Dendritic cell treated with granulocyte-macrophage colony-stimulating factor and Interleukin-4, amounts not matched to agents 40 ng/mL and 50 ng/mL, for 4 days (primary cell): ENCODE data around the gene GPR162.

Source experiments
- H3K27ac Mint-ChIP-seq: one replicate; pipeline ENCODE4 v1.8.0; 2022; ENCODE audit warnings: mild to moderate bottlenecking, mixed read lengths
- H3K27me3 Mint-ChIP-seq: one replicate; pipeline ENCODE4 v1.8.0; 2022; ENCODE audit warnings: mild to moderate bottlenecking, mixed read lengths
- H3K36me3 Mint-ChIP-seq: one replicate; pipeline ENCODE4 v1.8.0; 2022; ENCODE audit warnings: low read depth, mixed read lengths
- H3K4me1 Mint-ChIP-seq: one replicate; pipeline ENCODE4 v1.8.0; 2022; ENCODE audit warnings: low read depth, mixed read lengths
- H3K4me3 Mint-ChIP-seq: one replicate; pipeline ENCODE4 v1.8.0; 2022; ENCODE audit warnings: mild to moderate bottlenecking, moderate library complexity, mixed read lengths
- H3K9me3 Mint-ChIP-seq: one replicate; pipeline ENCODE4 v1.8.0; 2022; ENCODE audit warnings: mixed read lengths
- intact Hi-C: fragments of 100-400 bp; cut with micrococcal nuclease; formaldehyde crosslinking; loops from one replicate; pipeline ENCODE4 v1.15.0; 2022

Gene GPR162

GRCh38 chr12:6840761-6841515 is 19.3 kb downstream of the GPR162 start, which contains the start of gene GNB3:
Gene GNB3 (plus strand): TSS chr12:6840925. CDS start chr12:6841288, 363 bp downstream.
- Mint-ChIP-seq H3K4me1 (peaks cover 6% of the 10 kb centered on the region), H3K9me3 (no peaks in the 10 kb centered on the region), H3K36me3 (no peaks in the 10 kb centered on the region), H3K27me3 (peaks cover 10% of the 10 kb centered on the region), H3K27ac (no peak within 1 kb of the TSS), H3K4me3 (no peak within 1 kb of the TSS)
- intact Hi-C loops = no loop called here

DNA sequence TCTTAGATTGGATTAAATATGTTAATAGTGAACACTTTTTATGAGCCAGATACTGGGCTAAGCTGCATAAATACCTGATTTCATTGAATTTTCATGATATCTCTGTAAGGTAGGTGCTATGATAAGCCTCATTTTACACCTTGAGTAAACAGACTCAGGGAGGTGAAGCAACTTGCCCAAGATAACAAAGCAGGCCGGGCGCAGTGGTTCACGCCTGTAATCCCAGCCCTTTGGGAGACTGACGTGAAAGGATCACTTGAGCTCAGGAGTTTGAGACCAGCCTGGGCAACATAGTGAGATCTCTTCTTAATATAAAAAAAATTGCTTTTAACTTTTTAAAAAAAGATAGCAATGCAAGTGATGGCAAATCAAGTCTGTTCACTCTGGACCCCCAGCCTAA is 20.5 kb downstream of the GPR162 start:
- H3K27me3 Mint-ChIP-seq = peaks cover 10% of the 10 kb centered on the region

GRCh38 chr12:6843118-6843902 is 21.7 kb downstream of the GPR162 start:
- Mint-ChIP-seq H3K27me3 (peaks cover 10% of the 10 kb centered on the region), H3K9me3 (no peaks in the 10 kb centered on the region), H3K4me1 (peaks cover 16% of the 10 kb centered on the region), H3K27ac (no peak overlapping the region), H3K4me3 (no peak overlapping the region), H3K36me3 (no peaks in the 10 kb centered on the region)
- intact Hi-C loops = no loop called here

More for the DNA sequence above, 20.5 kb downstream of the GPR162 start:
- intact Hi-C loops = no loop called here
- H3K4me3 Mint-ChIP-seq = no peak overlapping the region
- no peak overlapping the region for H3K27ac Mint-ChIP-seq
- H3K9me3 Mint-ChIP-seq = no peaks in the 10 kb centered on the region
- H3K4me1 Mint-ChIP-seq = peaks cover 17% of the 10 kb centered on the region
- H3K36me3 Mint-ChIP-seq = no peaks in the 10 kb centered on the region

DNA sequence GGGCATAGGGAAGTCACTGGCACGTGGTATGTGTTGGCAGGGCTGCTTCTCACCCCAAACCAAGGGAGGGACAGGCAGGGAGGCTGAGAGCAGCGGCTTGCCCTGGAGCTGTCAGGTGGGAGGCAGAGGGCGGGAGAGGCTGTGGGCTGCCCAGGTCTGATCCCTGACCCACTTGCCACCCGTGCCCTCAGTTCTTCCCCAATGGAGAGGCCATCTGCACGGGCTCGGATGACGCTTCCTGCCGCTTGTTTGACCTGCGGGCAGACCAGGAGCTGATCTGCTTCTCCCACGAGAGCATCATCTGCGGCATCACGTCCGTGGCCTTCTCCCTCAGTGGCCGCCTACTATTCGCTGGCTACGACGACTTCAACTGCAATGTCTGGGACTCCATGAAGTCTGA is 23.8 kb downstream of the GPR162 start:
- H3K9me3 Mint-ChIP-seq = no peaks in the 10 kb centered on the region

GRCh38 chr12:6846316-6846869 is 24.8 kb downstream of the GPR162 start:
- Mint-ChIP-seq H3K36me3 (peaks cover under 1% of the 10 kb centered on the region), H3K27me3 (peaks cover 10% of the 10 kb centered on the region), H3K27ac (no peak overlapping the region), H3K4me3 (no peak overlapping the region), H3K9me3 (no peaks in the 10 kb centered on the region), H3K4me1 (peaks cover 28% of the 10 kb centered on the region)
- intact Hi-C loops = no loop called here

More for the DNA sequence above, 23.8 kb downstream of the GPR162 start:
- Mint-ChIP-seq H3K4me3 (no peak overlapping the region), H3K27me3 (peaks cover 10% of the 10 kb centered on the region), H3K27ac (no peak overlapping the region), H3K4me1 (peaks cover 24% of the 10 kb centered on the region), H3K36me3 (no peaks in the 10 kb centered on the region)
- intact Hi-C loops = no loop called here

GRCh38 chr12:6847676-6848075 is 26.1 kb downstream of the GPR162 start:
- Mint-ChIP-seq H3K27ac (peak overlapping the region; percentile 16), H3K4me1 (peaks cover 29% of the 10 kb centered on the region), H3K4me3 (no peak overlapping the region), H3K9me3 (no peaks in the 10 kb centered on the region), H3K36me3 (peaks cover 13% of the 10 kb centered on the region), H3K27me3 (peaks cover 8% of the 10 kb centered on the region)
- intact Hi-C loops = no loop called here

DNA sequence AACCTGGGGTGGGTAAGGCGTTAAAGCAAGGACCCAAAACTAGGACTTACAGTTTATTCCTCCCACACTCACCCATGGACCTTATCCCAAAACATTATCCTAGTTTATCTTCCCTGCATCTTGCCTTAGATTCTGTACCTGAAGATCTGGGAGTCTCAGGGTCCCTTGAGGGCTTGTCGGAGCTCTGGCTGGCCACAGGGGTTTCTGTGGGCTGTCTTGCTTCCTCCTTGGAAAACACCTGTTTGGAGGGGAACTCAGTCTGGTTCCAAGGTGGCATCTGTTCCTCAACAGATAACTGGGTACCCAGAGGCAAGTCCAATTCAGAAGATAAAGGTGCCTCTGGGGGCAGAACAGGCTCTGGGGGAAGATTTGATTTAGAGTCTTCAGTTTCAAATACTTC is 27.8 kb downstream of the GPR162 start:
- Mint-ChIP-seq H3K27ac (no peak overlapping the region), H3K36me3 (peaks cover 23% of the 10 kb centered on the region), H3K4me1 (peaks cover 46% of the 10 kb centered on the region), H3K27me3 (no peaks in the 10 kb centered on the region), H3K9me3 (no peaks in the 10 kb centered on the region), H3K4me3 (no peak overlapping the region)
- intact Hi-C loops = no loop called here

DNA sequence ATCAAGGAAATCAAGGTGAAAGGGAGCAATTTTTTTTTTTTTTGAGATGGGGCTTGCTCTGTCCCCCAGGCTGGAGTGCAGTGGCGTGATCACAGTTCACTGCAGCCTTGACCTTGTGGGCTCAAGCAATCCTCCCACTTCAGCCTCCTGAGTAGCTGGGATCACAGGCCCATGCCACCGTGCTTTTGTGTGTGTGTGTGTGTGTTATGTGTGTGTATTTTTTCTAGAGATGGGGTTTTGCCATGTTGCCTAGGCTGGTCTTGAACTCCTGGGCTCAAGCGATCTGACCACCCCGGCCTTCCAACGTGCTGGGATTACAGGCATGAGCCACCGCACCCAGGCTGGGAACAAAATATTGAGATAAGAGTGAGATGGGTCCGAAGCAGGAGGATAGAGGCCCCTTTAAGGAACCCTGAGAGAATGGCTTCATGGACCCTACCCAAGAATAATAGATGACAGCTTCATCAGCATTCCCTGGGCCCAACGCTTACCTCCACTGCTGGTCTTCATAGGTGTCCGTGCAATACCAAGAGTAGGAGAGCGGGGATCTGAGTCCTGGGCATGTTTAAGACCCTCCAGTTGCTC is 28.4 kb downstream of the GPR162 start:
- no peaks in the 10 kb centered on the region for H3K9me3 Mint-ChIP-seq
- peaks cover 46% of the 10 kb centered on the region for H3K4me1 Mint-ChIP-seq
- peaks cover 24% of the 10 kb centered on the region for H3K36me3 Mint-ChIP-seq
- no peak overlapping the region for H3K4me3 Mint-ChIP-seq
- H3K27me3 Mint-ChIP-seq = no peaks in the 10 kb centered on the region
- intact Hi-C loops = no loop called here
- H3K27ac Mint-ChIP-seq = peak overlapping the region; percentile 91

DNA sequence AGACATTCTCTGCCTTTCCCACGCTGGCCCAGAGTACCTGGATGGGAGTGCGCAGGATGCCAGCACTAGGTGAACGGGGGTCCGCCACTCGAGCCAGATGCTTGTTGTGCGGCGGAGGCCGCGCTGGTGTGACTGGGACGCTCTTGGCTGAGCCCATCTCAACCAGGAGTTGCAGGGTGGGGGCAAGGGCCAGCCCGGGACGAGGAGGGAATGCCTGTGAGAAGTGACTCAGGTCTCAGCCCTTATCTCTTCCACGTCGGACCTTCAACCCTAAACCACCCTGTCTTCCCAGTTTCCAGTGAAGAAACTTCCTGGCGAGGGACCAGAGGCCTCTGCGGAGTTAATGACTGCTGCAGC is 29.2 kb downstream of the GPR162 start:
- Mint-ChIP-seq H3K36me3 (peaks cover 30% of the 10 kb centered on the region), H3K4me3 (no peak overlapping the region), H3K27ac (peak overlapping the region; percentile 91), H3K9me3 (no peaks in the 10 kb centered on the region), H3K27me3 (no peaks in the 10 kb centered on the region), H3K4me1 (peaks cover 46% of the 10 kb centered on the region)
- intact Hi-C loops = no loop called here

DNA sequence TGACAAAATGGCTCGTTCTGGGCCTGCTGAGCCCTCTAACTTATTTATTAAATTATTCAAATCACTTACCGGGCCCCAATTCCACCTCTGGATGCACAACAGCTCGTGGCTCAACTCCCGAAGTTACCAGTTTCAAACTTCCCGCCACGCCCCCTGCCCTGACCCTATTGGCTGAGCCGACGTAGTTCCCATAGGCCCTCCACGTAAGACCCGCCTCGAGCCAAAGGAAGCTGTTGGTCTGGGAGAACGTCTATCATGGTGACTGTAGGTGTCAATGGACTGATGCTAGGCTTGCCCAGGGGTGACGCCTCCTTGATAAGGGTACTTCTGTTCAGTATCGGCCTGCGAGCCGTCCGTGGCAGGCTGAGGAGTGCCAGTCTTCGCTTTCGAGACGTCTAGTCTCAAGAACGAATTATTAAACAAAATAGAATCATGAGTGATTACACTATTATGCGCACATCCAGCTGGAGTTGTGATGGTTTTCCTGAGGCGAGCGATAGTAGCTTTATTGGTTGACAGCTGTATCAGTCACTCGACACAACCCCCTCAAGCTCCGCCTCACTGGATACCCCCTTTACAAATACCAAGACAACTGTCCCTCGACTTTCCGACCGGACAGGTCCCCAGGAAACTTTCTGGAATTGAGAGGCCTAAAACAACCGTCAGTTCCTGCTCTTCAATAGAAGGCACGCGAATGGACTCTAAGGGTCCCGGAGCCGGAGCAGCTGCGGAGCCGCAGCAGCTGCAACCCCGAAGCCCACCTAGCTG is 29.7 kb downstream of the GPR162 start, which contains the start of gene CDCA3:
Gene CDCA3, minus strand, starts transcription at position 134 of the 768 bp plus-strand sequence. CDS start 334 bp downstream, outside the sequence.
- intact Hi-C loops = no loop called here
- H3K4me1 Mint-ChIP-seq = peaks cover 41% of the 10 kb centered on the region
- no peaks in the 10 kb centered on the region for H3K9me3 Mint-ChIP-seq
- peak within 1 kb of the TSS; percentile 87 for H3K4me3 Mint-ChIP-seq
- peaks cover 35% of the 10 kb centered on the region for H3K36me3 Mint-ChIP-seq
- no peaks in the 10 kb centered on the region for H3K27me3 Mint-ChIP-seq
- peak within 1 kb of the TSS; percentile 91 for H3K27ac Mint-ChIP-seq

DNA sequence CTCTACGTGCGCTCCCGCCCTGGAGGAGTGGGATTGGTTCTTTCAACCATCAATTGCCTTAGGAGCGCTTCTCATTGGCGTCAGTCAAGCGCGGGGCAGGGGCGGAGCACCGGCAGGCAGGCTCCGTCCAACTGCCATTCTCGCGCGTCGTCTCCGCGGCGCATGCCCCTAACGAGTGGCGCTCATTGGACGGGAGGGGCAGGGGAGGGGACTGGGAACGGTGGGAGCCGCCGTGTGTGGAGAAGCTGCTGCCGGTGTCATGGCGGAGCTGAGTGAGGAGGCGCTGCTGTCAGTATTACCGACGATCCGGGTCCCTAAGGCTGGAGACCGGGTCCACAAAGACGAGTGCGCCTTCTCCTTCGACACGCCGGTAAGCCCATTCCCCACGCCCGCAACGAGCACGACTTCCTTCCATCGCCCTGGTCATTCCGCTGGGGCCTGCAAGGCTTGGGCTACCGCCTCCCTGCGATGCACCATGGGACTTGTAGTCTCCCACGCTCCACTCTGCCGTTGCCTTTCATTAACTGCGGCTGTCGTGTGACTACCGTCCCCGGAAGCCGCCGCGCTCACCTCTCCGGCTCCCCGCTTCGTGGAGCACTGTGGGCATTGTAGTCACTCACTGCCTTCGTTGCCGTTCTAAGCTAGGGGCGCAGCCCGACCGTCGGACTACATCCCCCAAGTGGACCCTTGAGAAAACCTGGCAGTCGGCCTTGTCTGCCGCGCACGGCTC is 30.5 kb downstream of the GPR162 start, which contains the start of gene USP5:
Gene USP5, plus strand, starts transcription at position 230 of the 730 bp plus-strand sequence. Its CDS starts 30 bp downstream, at position 260.
- Mint-ChIP-seq H3K27ac (peak within 1 kb of the TSS; percentile 91), H3K9me3 (no peaks in the 10 kb centered on the region), H3K27me3 (no peaks in the 10 kb centered on the region), H3K36me3 (peaks cover 43% of the 10 kb centered on the region), H3K4me3 (peak within 1 kb of the TSS; percentile 87), H3K4me1 (peaks cover 35% of the 10 kb centered on the region)
- intact Hi-C loops = loop anchor here (1.0 kb wide), 2 partner anchors 20 to 189 kb away; partner anchors contain the start of gene ING4

GRCh38 chr12:6852651-6853354 is 31.2 kb downstream of the GPR162 start:
- H3K4me1 Mint-ChIP-seq = peaks cover 35% of the 10 kb centered on the region
- H3K27ac Mint-ChIP-seq = peak overlapping the region; percentile 91
- H3K36me3 Mint-ChIP-seq = peaks cover 50% of the 10 kb centered on the region
- no peaks in the 10 kb centered on the region for H3K27me3 Mint-ChIP-seq
- intact Hi-C loops = loop anchor here (1.0 kb wide), 2 partner anchors 19 to 190 kb away; partner anchors contain the start of gene ING4
- peak overlapping the region; percentile 87 for H3K4me3 Mint-ChIP-seq
- no peaks in the 10 kb centered on the region for H3K9me3 Mint-ChIP-seq
